ENCODE data around the gene CDH23. TPM values are rescaled to one million over a fixed set of nuclear protein-coding genes. Genes with fewer than 3 reads are reported as not detected.

The CDH23 gene
- total RNA-seq, result 1 to 10 TPM; 1.4 to 1.6 TPM

- Histone ChIP-seq H3K36me3 (no peaks in the 10 kb centered on the region), H3K27me3 (peaks cover 17% of the 10 kb centered on the region), H3K4me1 (peaks cover 9% of the 10 kb centered on the region), H3K27ac (no peak within 1 kb of the TSS), H3K9ac (ENCODE audit: low read depth in 2 of 2, low read length in 2 of 2) (peak within 1 kb of the TSS in 1 of 2 donors; percentile 24), H3K4me3 (peak within 1 kb of the TSS; percentile 40), H3K9me3 (no peaks in the 10 kb centered on the region)
- TF ChIP-seq CTCF (IDR thresholded peaks at IDR 0.05), result no peak
- intact Hi-C loops (cut with DNase I), result no loop called here
- no peak for DNase-seq
These were observed at the start of gene CDH23 for GRCh38 chr10:71396711-71397295. CDH23 (plus strand) TSS chr10:71396920; CDS start chr10:71439832, 42,912 bp downstream.

GRCh38 chr10:71347587-71348395 lies 48.9 kb upstream of the CDH23 start:
- intact Hi-C loops (cut with DNase I), result no loop called here
- no peak overlapping the region for H3K4me3 ChIP-seq
- TF ChIP-seq CTCF (IDR thresholded peaks at IDR 0.05), result no peak
- peak; percentile 71 for DNase-seq
- no peaks in the 10 kb centered on the region for H3K9me3 ChIP-seq
- H3K4me1 ChIP-seq, result peaks cover 17% of the 10 kb centered on the region
- H3K27ac ChIP-seq, result no peak overlapping the region
- H3K9ac ChIP-seq (ENCODE audit: low read depth in 2 of 2, low read length in 2 of 2), result no peak overlapping the region
- no peaks in the 10 kb centered on the region for H3K27me3 ChIP-seq
- H3K36me3 ChIP-seq, result no peaks in the 10 kb centered on the region

- H3K27ac ChIP-seq, result no peak overlapping the region
- no peaks in the 10 kb centered on the region for H3K36me3 ChIP-seq
- no peak for DNase-seq
- intact Hi-C loops (cut with DNase I), result no loop called here
- TF ChIP-seq CTCF (IDR thresholded peaks at IDR 0.05), result no peak
- H3K9me3 ChIP-seq, result no peaks in the 10 kb centered on the region
- no peak overlapping the region for H3K4me3 ChIP-seq
- peaks cover 8% of the 10 kb centered on the region for H3K4me1 ChIP-seq
- no peaks in the 10 kb centered on the region for H3K27me3 ChIP-seq
- H3K9ac ChIP-seq (ENCODE audit: low read depth in 2 of 2, low read length in 2 of 2), result no peak overlapping the region
These were observed 47.9 kb upstream of the CDH23 start for GRCh38 chr10:71348850-71349249.

GRCh38 chr10:71349406-71349805 lies 47.3 kb upstream of the CDH23 start:
- Histone ChIP-seq H3K9ac (ENCODE audit: low read depth in 2 of 2, low read length in 2 of 2) (no peak overlapping the region), H3K9me3 (no peaks in the 10 kb centered on the region), H3K27ac (no peak overlapping the region), H3K4me1 (peaks cover 8% of the 10 kb centered on the region), H3K36me3 (no peaks in the 10 kb centered on the region), H3K4me3 (no peak overlapping the region), H3K27me3 (no peaks in the 10 kb centered on the region)
- DNase-seq, result no peak
- intact Hi-C loops (cut with DNase I), result no loop called here
- TF ChIP-seq CTCF (IDR thresholded peaks at IDR 0.05), result no peak

GRCh38 chr10:71351087-71351486 lies 45.6 kb upstream of the CDH23 start:
- H3K36me3 ChIP-seq, result no peaks in the 10 kb centered on the region
- intact Hi-C loops (cut with DNase I), result no loop called here
- H3K9me3 ChIP-seq, result no peaks in the 10 kb centered on the region
- no peak overlapping the region for H3K27ac ChIP-seq
- H3K4me3 ChIP-seq, result no peak overlapping the region
- peaks cover 8% of the 10 kb centered on the region for H3K4me1 ChIP-seq
- no peak for DNase-seq
- no peak for TF ChIP-seq CTCF (IDR thresholded peaks at IDR 0.05)
- H3K27me3 ChIP-seq, result no peaks in the 10 kb centered on the region
- H3K9ac ChIP-seq (ENCODE audit: low read depth in 2 of 2, low read length in 2 of 2), result no peak overlapping the region

All from colonic mucosa (tissue), 4 donors.